Measurements from ENCODE around the gene DPM2.

Gene DPM2

DNA sequence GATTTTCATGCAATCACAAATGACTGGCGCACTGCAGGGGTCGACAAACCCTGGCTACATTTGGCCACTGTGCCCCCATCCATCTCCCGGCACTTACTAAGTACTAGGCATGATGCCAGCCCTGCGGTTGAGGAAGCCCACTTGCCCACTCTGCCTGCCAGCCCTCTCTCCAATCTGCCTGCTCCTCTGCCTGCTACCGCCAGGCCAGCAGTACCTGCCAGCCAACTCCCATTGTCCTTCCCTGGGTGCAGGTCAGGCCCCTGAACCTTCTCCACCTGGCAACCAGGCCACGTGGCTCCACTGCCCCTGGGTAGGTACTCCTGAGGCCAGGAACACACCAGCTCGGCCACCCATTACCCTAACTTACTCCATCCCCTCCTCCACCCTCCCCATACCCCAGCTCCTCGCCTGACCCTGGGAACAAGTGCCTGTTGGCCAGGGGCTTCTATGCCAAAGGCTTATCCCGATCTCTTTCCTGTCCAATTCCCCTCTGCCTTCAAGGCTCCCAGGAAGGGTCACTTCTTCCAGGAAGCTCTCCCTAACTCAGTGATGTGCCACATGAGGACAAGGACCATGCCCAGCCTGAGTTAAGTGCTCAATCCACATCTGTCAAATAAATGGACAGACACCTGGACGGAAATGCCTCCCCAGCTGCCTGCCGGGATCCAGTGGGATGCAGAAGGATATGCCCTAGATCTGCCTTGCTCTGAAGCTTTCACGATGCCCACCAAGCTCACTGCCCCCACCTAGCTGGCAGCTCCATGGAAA lies 36.5 kb upstream of the DPM2 start:
- no peaks in the 10 kb centered on the region for H3K27me3 ChIP-seq (ENCODE audit: insufficient read depth, low read length, poor library complexity)
- no peaks in the 10 kb centered on the region for H3K36me3 ChIP-seq (ENCODE audit: insufficient read depth, low read length)
- H3K4me3 ChIP-seq (ENCODE audit: low read depth in 1 of 2, low read length in 2 of 2): no peak overlapping the region
- H3K4me1 ChIP-seq (ENCODE audit: insufficient read depth, low read length): peaks cover 30% of the 10 kb centered on the region
- H3K9ac ChIP-seq (ENCODE audit: low read depth, low read length): no peak overlapping the region
- ATAC-seq (ENCODE audit: insufficient read depth, low read depth): no peak
- no peak for DNase-seq
- H3K79me2 ChIP-seq (ENCODE audit: insufficient read depth, low read length): peaks cover 28% of the 10 kb centered on the region
- no peak overlapping the region for H3K27ac ChIP-seq (ENCODE audit: low read length)
- no peak overlapping the region for H2AFZ ChIP-seq (ENCODE audit: low read depth, low read length)
- H3K9me3 ChIP-seq (ENCODE audit: insufficient read depth, low read length, severe bottlenecking): no peaks in the 10 kb centered on the region
- TF ChIP-seq EZH2 (IDR thresholded peaks at IDR 0.05; ENCODE audit: borderline replicate concordance, low read depth, low read length, severe bottlenecking): no peak
- TF ChIP-seq, protein P1, sequence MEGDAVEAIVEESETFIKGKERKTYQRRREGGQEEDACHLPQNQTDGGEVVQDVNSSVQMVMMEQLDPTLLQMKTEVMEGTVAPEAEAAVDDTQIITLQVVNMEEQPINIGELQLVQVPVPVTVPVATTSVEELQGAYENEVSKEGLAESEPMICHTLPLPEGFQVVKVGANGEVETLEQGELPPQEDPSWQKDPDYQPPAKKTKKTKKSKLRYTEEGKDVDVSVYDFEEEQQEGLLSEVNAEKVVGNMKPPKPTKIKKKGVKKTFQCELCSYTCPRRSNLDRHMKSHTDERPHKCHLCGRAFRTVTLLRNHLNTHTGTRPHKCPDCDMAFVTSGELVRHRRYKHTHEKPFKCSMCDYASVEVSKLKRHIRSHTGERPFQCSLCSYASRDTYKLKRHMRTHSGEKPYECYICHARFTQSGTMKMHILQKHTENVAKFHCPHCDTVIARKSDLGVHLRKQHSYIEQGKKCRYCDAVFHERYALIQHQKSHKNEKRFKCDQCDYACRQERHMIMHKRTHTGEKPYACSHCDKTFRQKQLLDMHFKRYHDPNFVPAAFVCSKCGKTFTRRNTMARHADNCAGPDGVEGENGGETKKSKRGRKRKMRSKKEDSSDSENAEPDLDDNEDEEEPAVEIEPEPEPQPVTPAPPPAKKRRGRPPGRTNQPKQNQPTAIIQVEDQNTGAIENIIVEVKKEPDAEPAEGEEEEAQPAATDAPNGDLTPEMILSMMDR (IDR thresholded peaks at IDR 0.05; ENCODE audit: borderline replicate concordance, extremely low read depth, low read length, poor library complexity, severe bottlenecking): no peak
- H3K4me2 ChIP-seq (ENCODE audit: insufficient read depth, low read length): no peak overlapping the region
- peaks cover 67% of the 10 kb centered on the region for H4K20me1 ChIP-seq (ENCODE audit: insufficient read depth, low read length)

DNA sequence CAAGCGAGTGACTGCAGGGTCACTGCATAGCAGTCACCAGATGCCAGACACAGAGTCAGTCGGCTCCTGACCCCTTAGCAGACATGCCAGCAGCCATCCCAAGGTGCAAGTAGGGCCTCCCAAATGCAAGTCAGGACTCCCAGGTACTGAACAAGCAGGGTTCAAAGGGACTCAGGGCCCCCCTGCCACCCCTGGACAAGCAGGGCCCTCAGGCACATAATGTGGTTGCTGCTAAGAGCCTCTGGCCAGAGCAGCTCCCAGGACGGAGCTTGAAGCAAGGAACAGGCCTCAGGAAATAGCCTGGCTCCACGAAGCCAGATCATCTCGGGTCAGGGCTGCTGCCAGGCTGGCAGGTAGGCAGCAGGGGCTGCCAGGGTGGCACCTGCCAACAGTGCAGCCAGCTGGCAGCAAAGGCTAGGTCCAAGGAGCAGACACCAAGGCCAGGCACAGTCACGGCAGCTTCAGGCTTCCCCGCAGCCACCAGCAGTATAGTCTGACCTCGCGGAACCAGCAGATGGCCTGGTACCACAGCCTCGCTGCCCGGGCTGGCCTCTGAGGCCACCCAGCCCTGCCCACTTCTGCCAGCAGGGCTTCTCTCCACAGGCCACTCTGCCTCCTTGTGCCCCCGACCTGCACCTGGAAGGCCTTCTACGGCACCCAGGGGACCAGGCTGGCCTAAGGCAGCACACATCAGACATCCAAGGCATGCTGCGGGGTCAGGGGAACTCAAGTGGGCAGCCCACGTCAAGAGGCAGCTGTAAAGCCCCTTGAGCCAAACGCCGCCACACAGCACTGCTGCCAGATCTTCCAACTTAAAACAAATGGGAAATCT lies 35.7 kb upstream of the DPM2 start:
- ATAC-seq (ENCODE audit: insufficient read depth, low read depth) (no peak), DNase-seq (no peak)
- no peak overlapping the region for H3K9ac ChIP-seq (ENCODE audit: low read depth, low read length)
- peaks cover 68% of the 10 kb centered on the region for H4K20me1 ChIP-seq (ENCODE audit: insufficient read depth, low read length)
- no peak overlapping the region for H2AFZ ChIP-seq (ENCODE audit: low read depth, low read length)
- H3K4me3 ChIP-seq (ENCODE audit: low read depth in 1 of 2, low read length in 2 of 2): no peak overlapping the region
- H3K27me3 ChIP-seq (ENCODE audit: insufficient read depth, low read length, poor library complexity): no peaks in the 10 kb centered on the region
- no peaks in the 10 kb centered on the region for H3K9me3 ChIP-seq (ENCODE audit: insufficient read depth, low read length, severe bottlenecking)
- no peak overlapping the region for H3K4me2 ChIP-seq (ENCODE audit: insufficient read depth, low read length)
- TF ChIP-seq EZH2 (IDR thresholded peaks at IDR 0.05; ENCODE audit: borderline replicate concordance, low read depth, low read length, severe bottlenecking): no peak
- TF ChIP-seq, protein P1 (IDR thresholded peaks at IDR 0.05; ENCODE audit: borderline replicate concordance, extremely low read depth, low read length, poor library complexity, severe bottlenecking): no peak
- peaks cover 24% of the 10 kb centered on the region for H3K79me2 ChIP-seq (ENCODE audit: insufficient read depth, low read length)
- peaks cover 22% of the 10 kb centered on the region for H3K4me1 ChIP-seq (ENCODE audit: insufficient read depth, low read length)
- no peaks in the 10 kb centered on the region for H3K36me3 ChIP-seq (ENCODE audit: insufficient read depth, low read length)
- no peak overlapping the region for H3K27ac ChIP-seq (ENCODE audit: low read length)

DNA sequence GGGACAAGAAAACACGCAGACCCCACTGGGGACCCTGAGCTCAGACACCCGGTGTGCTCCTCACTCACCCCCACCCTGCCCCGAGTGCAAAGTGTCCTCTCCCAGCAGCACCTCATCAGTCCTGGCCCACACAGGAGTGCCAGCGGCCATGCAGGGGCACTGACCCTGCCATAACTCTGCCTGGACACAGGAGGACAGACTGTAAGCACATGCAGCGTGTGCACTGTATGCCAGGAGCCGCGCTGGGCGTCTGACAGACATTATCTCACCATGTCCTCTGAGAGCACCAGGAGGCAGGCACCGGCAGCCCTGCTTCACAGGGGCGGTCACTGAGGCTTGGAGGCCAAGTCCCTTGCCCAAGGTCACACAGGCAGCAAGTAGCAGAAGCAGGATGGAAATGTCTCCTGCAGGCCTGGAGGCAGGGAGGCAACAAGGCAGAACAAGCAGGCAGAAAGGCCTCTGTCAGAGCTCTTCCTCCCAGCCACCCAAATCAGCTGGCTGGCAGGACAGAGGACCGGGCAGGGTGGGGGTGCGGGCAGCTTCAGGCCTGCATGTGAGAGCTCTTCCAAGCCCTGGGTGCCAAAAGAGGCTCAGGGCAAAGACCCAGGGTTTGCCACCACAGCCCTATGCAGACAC lies 34.7 kb upstream of the DPM2 start:
- H3K4me3 ChIP-seq (ENCODE audit: low read depth in 1 of 2, low read length in 2 of 2): no peak overlapping the region
- H3K27ac ChIP-seq (ENCODE audit: low read length): no peak overlapping the region
- TF ChIP-seq, protein P1 (IDR thresholded peaks at IDR 0.05; ENCODE audit: borderline replicate concordance, extremely low read depth, low read length, poor library complexity, severe bottlenecking): no peak
- no peak for TF ChIP-seq EZH2 (IDR thresholded peaks at IDR 0.05; ENCODE audit: borderline replicate concordance, low read depth, low read length, severe bottlenecking)
- no peak overlapping the region for H3K9ac ChIP-seq (ENCODE audit: low read depth, low read length)
- no peaks in the 10 kb centered on the region for H3K9me3 ChIP-seq (ENCODE audit: insufficient read depth, low read length, severe bottlenecking)
- no peaks in the 10 kb centered on the region for H3K36me3 ChIP-seq (ENCODE audit: insufficient read depth, low read length)
- H3K27me3 ChIP-seq (ENCODE audit: insufficient read depth, low read length, poor library complexity): no peaks in the 10 kb centered on the region
- ATAC-seq (ENCODE audit: insufficient read depth, low read depth) (no peak), DNase-seq (no peak)
- peaks cover 66% of the 10 kb centered on the region for H4K20me1 ChIP-seq (ENCODE audit: insufficient read depth, low read length)
- H2AFZ ChIP-seq (ENCODE audit: low read depth, low read length): no peak overlapping the region
- H3K4me1 ChIP-seq (ENCODE audit: insufficient read depth, low read length): peaks cover 12% of the 10 kb centered on the region
- no peak overlapping the region for H3K4me2 ChIP-seq (ENCODE audit: insufficient read depth, low read length)
- H3K79me2 ChIP-seq (ENCODE audit: insufficient read depth, low read length): peaks cover 16% of the 10 kb centered on the region

Measured in DND-41 (cell line).